OCI-M1 (cell line): ENCODE measurements around the gene CSRP1.
"Not testable (repeated sequence)": the region's sequence is repeated elsewhere in the genome, so short reads cannot be mapped to it uniquely, and the experiment has no call there.

Source experiments
- DNase-seq: peaks from one replicate; lab custom pipeline; 2025; lab: John Stamatoyannopoulos, UW

The CSRP1 gene

DNA sequence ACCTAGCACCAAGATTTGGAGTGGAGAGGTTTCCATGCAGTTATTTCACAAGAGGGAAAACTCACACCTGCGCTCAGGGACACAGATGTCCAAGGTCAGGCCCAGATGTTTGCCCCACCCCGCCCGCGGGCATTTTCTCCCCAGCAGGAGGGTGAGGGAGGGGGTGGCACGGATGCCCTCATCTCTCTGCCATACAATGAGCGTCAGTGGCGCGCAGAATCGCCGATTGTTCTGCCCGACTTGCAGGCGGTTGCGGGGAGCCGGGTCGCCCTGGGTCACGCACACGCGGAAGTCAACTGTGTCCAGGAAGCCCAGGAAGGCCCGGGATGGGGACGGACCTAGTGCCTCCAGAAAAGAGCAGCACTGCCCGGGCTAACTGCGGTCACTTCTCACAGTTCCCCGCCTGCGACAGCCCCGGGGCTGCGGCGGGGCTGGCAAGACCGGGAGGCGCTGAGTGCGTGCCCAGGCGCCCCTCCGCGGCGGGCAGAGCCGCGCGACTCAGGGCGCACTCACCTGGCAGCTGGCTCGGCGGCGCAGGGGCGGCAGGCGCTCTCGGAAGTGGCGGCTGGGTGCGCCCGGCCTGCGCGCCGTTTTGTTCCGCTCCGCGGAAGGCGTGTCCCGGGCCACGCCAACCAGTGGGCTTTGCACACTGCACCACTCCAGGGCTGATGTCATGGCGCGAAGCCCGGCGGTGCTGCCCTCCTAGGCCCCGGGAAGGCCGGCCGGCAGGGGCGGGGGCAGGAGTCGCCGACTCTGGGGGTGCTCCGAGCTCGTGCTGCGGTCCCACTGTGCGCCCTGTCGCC lies at the start of gene CSRP1:
CSRP1 (minus strand) TSS at position 567 of the 803 bp plus-strand sequence. CDS start 10,820 bp downstream, outside the sequence.
- peak; percentile 88 for DNase-seq

DNA sequence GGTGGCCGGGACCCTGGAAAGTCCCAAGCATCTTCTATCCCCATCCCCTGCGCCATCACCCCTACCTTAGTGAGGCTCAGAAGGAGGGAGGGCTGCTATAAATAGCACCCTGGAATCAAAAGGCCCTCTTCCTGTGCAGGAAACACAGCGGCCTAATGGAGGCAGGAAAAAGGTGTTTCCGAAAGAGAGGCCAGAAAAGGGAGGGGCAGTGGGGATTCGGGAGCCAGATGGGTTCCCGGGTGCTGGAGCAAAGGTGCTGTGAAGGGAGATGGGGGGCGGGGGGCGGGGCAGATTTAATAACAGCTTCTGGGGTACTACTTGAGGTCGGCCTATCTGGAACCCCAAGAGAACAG lies 48.6 kb upstream of the CSRP1 start:
- no peak for DNase-seq

DNA sequence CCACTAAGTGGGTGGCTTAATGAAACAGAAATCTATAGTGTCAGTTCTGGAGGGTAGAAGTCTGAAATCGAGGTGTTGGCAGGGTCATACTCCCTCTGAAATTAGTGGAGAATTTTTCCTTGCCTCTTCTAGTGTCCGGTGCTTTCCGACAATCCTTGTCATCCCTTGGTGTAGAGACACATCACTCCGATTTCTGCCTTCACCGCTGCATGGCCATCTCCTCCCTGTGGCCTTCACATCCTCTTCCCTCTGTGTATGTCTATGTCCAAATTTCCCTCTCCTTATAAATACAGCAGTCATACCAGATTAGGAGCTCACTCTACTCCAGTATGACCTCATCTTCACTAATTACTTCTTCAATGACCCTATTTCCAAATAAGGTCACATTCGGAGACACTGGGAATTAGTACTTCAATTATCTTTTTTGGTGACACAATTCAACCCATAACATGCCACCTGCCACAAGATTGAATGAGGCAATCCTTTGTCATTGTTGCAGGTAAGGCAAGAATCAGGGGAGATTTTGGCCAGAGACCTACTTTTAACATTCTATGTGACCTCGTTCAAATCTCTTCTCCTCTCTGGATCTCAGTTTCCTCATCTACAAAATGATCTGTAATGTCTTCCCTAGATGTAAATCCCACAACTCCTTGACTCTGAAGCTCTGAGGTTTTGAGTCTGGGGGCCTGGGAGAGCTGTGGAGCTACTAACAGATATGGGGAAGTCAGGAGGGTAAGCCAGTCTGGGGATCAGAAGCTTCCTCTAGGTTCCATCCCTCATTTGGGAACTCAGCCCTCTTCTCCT lies 48.1 kb upstream of the CSRP1 start:
- no peak for DNase-seq

DNA sequence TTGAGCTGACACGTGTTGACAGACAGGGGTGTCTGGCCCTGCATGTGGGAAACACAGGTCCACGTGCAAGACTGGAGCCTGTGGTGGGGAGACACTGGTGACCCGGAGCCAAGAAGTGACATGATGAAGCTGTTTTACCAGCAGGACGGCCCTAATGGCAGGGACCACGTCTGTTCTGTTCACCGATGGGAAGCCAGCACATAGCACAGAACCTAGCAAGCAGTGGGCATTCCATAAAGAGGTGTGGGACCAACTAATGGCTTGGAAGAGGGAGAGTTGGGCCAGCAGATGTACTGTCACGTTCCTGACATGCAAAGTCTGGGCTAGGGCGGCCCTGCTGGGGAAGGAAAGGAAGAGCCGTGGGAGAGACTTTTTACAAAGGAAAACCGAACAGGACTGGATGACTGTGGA lies 47.3 kb upstream of the CSRP1 start:
- no peak for DNase-seq

DNA sequence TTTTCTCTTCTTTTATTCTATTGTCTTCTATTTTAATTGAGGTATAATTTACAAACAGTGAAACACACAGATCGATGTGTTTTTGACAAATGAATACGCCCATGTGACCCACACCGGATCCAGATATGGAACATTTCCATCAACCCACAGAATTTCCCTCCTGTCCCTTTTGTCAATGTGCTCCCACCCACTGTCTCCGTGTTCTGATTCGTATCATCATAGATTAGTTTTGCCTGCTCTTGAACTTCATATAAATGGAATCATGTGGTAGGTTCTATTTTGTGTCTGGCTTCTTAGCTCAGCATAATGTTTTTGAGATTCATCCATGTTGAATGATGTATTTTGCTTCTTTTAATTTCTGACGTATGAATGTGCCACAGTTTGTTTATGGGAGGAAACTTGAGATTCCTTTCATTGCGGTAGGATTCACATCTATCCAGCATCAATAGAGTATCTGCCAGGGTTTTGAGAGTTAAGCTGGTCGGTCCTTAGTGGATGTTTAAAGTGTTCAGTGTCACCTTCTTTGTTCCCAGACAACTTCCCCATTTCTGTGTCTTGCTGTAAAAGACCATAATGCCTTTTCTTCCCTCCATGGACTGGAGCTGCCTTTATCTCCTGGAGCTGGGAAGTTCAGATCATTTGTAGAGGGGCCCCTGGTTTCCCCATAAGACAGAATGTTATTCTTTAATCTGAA lies 46.7 kb upstream of the CSRP1 start:
- peak; percentile 45 for DNase-seq

DNA sequence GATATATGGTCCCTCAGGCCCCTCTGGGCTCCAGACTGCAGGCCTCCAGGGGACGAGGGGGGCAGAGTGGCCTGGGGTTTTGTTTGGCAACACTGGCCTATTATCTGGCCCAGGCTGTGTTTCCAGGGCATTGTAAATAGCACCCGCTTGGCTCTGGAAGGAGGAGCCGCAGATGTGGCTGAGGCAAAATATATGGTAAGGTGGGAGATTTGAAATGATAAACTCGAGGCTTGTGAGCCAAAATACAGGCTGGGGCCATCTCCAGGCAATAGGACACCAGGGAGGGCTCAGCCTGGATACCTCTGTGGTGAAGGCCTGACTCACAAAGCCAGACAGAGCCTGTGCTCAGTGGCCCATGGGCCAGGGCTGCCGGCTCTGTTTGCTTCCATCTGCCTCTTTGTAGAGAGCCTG lies 46.0 kb upstream of the CSRP1 start:
- no peak for DNase-seq

DNA sequence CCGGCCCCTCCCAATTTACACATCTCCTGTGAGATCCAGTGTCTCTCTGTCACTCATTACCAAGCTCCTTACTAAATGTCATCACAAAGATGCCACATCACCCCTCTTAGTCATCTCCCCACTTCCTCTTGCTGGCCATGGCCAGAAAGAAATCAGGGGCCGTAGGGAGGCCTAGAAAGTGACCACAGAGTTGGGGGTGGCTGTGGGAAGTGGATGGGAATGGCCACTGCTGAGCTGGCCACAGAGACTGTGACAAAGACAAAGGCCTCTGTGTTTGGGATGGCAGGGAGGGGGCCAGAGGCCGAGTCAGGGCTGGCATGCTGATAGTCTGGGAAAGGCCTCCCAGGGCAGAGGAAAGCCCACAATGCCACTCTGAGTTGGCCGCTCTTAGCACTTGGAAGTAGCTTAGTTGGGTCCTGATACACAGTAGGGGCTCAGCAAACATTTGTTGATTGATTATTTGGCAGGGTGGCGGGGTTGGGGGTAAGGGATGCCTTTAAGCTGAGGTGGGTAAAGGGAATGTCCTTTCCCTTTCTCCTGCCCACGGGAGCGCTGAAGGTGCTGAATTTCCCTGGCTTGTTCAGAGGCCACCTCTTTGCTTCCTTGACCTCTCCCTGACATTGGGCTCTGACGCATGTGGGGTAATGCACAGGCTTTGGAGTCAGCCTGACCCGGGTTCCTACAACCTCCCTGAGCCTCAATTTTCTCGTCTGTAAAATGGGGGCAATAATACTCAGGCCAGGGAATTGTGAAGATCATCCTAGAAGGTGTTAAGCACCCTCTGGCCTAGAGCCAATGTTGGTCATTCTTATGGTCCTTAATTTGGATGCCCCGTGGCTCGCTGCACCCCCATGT lies 45.2 kb upstream of the CSRP1 start:
- DNase-seq, result peak; percentile 75

DNA sequence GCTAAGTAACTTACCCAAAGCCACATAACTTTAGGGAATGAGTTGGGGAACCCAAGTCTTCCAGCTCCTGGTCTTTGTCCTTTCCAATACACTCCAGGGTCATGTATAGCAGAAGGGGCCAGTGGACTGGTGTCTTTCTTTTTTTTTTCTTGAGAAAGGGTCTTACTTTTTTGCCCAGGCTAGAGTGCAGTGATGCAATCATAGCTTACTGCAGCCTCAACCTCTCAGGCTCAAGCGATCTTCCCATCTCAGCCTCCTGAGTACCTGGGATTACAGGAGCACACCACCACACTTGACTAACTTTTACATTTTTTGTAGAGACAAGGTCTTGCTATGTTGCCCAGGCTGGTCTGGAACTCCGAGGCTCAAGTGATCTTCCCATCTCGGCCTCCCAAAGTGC lies 44.2 kb upstream of the CSRP1 start:
- DNase-seq, result no peak

DNA sequence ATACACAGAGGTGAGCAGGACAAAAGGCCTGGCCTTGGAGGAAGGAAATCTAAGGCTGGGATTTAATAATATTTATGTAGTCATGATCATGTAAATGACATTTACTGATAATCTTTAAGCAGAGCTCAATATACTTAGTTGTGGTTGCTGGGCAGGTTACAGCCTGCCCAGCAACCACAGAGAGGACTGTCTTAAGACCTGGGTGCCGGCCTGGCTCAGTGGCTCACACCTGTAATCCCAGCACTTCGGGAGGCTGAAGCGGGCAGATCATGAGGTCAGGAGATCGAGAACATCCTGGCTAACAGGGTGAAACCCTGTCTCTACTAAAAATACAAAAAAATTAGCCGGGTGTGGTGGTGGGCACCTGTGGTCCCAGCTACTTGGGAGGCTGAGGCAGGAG lies 42.6 kb upstream of the CSRP1 start:
- DNase-seq, result not testable (repeated sequence)

DNA sequence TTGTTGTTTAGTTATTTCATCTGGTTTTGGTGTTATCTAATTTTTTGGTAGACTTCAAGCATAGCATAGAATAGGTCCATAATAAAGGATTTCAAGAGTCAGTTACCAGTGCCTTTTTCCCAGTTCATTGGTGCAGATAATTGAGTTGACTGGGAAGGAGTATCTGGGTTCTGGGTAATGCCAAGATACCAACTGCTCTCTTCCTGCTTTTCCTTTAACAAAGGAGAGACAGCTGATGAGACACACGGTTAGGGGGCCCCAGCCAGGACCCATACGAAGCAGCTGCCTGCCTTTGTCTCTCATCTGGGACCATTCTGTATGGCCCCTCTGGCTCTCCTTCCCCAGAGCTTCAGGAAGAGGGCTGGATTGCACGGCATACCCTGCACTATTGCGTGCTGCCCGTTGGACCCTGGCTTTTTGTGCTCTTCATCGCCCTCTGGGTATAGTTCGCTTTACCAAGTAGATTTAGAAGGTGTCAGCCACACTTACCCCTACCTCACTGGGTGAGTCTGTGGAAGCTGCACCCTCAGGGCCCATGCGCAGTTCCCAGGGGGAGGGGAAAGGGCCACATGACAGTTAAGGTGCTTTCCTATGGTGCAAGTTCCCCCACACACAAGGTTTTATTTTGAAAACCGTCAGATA lies 39.0 kb upstream of the CSRP1 start:
- DNase-seq, result peak; percentile 33

DNA sequence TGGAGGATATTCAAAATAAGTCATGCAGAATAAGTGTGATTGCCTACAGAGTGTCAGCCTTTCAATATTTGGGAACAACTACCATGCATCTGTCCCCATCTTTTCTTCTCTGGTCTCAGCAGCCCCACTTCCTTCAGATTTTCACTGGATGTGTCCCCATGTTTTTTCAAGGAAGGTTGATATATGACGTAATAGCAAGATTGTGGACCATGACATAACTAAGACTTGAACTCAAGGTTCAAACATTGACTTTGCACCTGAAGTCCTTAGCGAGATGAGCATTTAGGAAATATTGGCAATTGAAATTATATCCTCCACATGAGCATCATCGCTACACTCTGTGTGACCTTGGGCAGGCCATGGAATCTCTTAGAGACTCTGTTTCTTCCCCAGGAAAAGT lies 37.8 kb upstream of the CSRP1 start:
- DNase-seq, result no peak

DNA sequence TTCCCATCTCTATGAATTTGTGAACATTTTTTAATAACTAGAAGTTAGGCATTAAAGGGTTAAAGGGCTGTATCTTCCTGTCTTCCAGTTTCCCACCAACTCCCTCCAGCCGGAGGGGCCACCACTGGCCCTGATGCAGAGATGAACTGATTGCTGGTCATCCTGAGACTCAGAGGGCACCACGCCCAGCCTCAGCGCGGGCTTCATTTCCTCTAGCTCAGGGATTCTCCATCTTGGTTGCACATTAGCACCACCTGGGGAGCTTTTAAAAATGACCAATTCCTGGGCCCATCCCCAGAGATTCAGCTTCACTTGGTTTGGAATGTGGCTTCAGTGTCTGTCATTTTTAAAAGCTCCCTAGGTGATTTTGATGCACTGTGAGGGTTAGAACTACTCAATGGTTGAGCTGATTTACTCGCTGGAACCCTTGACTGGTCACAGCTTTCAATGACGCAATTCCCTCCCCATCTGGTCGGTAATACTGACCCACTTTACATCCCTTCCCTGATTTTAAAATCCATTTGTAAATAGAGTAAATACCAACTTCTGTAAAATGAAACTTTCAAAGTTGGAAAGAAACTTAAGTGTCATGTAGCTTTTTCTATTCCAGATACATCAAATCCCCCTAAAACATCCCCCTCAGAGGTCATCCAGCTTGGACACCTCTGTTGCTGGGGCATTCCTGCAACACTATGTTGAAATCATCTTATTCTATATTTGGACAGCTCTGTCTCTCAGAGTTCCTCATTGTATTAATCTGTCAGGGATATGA lies 37.1 kb upstream of the CSRP1 start:
- DNase-seq, result no peak

DNA sequence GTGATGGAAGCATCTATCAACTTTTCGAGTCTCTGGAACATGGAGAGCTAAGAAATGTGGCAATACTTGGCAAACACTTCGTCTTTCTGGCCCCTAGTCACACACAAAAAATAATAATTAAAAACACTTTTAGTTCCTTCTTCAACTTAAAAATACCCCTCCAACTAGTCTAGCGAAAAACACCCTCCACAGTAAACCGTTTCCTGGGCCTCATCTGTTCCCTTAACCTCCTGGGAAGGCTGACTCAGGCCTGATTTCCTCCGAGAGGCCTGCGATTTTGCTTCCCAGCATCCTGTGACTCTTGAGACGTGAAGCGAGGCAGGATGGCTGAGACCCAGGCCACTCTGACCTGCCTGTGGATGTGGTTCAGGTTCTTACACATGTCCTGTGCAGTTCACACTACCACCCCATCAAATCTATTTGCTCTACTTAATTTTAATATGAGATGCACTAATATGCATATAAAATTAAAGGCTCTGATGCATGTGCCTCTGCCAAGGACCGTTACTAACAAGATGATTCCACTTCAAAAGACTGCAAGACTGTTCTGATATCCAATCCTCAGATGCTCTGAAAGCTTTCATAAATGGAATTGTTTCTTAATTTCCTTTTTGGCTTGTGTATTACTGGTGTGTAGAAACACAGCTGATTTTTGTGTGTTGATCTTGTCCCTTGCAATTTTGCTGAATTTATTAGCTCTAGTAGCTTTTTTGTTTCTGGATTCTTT lies 35.5 kb upstream of the CSRP1 start:
- no peak for DNase-seq

DNA sequence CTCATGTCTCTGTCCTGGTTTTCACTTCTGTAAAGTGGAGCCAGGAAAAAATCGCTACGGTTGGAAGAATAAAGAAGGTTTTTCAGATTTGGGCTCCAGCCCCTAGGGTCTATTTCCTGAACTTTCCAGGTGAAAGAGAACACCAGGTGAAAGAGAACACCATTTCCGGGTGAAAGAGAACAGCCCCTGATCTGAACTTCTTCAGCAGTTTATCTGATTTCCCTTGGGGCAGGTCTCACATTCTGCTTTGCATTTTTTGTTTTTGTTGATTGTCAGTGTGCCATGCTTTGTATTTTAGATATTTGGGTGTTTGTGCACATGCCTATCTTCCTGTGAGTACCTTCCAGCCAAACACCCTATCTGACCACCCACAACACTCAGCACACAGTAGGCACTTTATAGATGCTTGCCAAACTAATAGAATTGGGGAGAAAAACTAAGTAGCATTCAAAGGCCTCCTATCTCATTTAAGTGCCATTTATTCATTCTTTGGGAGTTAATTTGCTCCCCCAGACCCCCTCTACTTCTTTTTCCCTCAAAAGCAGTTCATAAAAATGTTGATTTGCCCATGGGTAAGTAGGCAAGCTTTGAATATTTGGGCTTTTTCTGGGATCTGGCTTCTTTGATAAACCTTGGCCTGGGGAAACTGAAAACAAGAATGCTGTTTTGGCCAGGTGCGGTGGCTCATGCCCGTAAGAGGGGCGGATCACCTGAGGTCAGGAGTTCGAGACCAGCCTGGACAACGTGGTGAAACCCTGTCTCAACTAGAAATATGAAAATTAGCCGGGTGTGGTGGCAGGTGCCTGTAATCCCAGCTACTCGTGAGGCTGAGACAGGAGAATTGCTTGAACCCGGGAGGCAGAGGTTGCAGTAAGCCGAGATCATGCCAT lies 34.2 kb upstream of the CSRP1 start:
- DNase-seq, result no peak

DNA sequence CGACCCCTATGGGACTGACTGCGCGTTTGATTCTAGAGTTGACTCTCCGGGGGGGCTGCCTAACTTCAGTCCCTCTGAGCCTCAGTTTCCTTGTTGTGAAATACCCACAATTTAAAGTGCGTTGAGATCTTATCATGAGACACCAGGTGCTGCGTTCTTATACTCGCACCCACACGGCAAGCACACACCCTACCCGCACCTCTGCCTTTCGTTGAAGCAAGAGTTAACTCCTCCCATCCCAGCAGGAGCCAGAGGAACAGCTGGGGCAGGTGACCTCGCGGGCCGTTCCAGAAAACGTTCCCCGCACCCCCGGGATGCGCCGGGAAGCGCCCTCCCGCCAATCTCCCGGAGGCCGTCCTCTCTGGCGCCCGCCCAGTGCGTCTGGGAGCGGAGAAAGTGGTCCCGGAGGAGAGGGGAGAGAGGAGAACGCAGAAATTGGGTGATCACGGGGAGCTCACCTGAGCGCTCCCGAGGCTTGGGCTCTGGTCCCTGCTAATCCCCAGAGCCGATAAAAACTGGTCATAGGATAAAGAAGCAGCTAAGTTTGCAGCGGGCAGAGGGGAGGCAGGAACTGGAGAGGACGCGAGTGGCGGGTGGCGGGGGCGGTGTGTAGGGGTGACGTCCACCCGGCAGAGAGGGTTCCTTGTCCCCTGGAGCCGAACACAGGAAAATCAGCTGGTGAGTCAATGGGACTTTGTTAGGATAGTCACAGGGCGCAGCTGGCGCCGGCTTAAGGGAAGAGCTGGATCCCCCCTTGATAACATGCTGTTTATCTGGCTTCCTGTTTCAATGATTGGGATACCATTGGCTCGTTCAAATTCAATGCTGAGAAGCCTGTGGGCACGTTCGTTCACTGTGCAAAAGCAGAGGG lies 32.9 kb upstream of the CSRP1 start:
- DNase-seq, result peak; percentile 55

DNA sequence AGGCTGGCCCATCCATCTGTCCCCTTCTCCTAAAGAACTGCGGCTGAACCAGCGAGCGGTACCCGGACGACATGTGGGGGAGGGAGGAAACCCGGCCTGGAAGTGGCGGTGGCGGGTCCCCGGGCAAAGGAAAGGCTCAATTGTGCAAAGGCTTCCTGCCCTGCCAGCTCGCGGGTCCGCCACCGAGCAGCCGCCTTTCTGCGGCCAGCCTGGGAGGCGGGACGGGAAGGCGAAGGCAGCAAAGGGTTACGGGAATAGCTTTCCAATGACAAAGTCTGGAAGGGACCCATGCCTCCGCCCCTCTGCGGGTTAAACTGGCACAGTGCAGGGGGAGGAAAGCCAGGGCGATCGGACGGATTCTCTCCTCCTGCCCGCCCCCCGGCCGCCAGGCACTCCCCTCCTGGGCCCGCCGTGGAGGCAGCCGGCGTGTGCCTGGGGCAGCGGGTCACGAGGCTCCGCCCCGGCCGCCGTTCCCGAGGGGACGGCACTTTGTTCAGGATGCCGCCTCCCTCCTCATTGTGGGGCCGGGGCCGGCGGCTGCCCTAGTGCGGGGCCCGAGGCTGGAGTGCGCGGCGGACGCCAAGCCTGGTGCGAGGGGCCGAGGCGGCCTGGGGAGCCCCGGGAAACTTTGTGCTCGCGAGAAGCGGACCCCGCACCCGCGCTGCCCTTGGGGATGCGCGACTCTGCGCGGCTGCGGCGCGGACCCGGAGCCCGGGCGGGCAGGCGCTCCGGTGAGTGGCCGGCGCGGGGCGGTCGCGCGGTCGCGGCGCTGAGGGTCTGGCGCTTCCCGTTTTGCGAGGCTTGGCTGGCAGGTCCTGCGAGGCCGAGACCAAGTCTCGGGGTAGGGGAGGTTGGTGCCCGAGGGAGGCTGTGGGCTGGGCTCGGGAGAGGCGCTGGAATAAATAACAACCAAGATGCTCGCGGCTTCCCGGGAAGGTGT lies 32.0 kb upstream of the CSRP1 start, which contains the start of gene NAV1:
NAV1 (plus strand) TSS at position 516 of the 940 bp plus-strand sequence. CDS start 83,758 bp downstream, outside the sequence.
- no peak for DNase-seq
